HepG2 (cell line): ENCODE results near the gene CLCN2. TPM values are rescaled to one million over a fixed set of nuclear protein-coding genes. Genes with fewer than 3 reads are reported as not detected.

ENCODE experiments used
- ATAC-seq: fragments of 200-7000 bp; cut with Tn5 transposase; 3 replicates; pipeline ENCODE4 v1.9.1; 2020; ENCODE audit warnings: mild to moderate bottlenecking, moderate library complexity
- BruUV-seq: library from RNA; stranded (reverse); fragments of 400-500 nt; replicated peaks from 2 replicates; lab custom pipeline; 2021; lab: Mats Ljungman, UMichigan
- CTCF ChIA-PET: fragments of 300-600 bp; formaldehyde crosslinking; extraction: SDS; loops from one replicate; lab custom pipeline; 2021; ENCODE audit warnings: low total read pairs, inconsistent platforms, low intra/inter-chr PET ratio; lab: Yijun Ruan, JAX
- POLR2A ChIA-PET: fragments of 350-600 bp; sonication (Branson Sonifier 250); formaldehyde crosslinking; loops from one replicate; lab custom pipeline; 2020; ENCODE audit warnings: antibody characterized with exemption, inconsistent platforms; lab: Yijun Ruan, JAX
- DNase-seq: peaks from one replicate; pipeline ENCODE4 v3.0.0-alpha.2; 2015; ENCODE audit warnings: low spot score
- FAIRE-seq: peaks from 3 replicates; lab custom pipeline; 2011; peaks lifted over from hg19 to GRCh38; lab: Jason Lieb, UNC
- H2AFZ ChIP-seq: one replicate; pipeline ENCODE4 v1.6.1; 2011; ENCODE audit warnings: low read length, inconsistent platforms
- H3K27ac ChIP-seq: fragments of 300-600 bp; 3 replicates; pipeline ENCODE4 v1.8.0; 2011; ENCODE audit warnings: mixed run types, mild to moderate bottlenecking, mixed read lengths, low read length, inconsistent platforms; ENCODE audit not compliant: insufficient read depth; ENCODE audit errors: extremely low read length
- H3K27me3 ChIP-seq, 2 experiments: fragments of 200-600 bp in 1 of 2; 2 replicates in 1 of 2; 3 replicates in 1 of 2; pipeline versions ENCODE4 v1.6.0 to v1.8.0; 2011; ENCODE audit warnings: low read length in 2 of 2, mild to moderate bottlenecking in 2 of 2, moderate library complexity in 2 of 2, inconsistent platforms in 1 of 2; ENCODE audit not compliant: insufficient read depth in 2 of 2, control insufficient read depth in 1 of 2
- H3K36me3 ChIP-seq, 2 experiments: fragments of 200-600 bp in 1 of 2; replicated peaks in 1 of 2; 2 replicates in 1 of 2; 3 replicates in 1 of 2; pipeline versions ENCODE4 v1.5.1 to v1.8.0; 2011; ENCODE audit warnings: low read length in 2 of 2, inconsistent platforms in 1 of 2; ENCODE audit not compliant: insufficient read depth in 2 of 2, control insufficient read depth in 1 of 2
- H3K4me1 ChIP-seq: 2 replicates; pipeline ENCODE4 v1.5.1; 2012; ENCODE audit warnings: low read length, inconsistent platforms; ENCODE audit not compliant: insufficient read depth
- H3K4me2 ChIP-seq: 2 replicates; pipeline ENCODE4 v1.6.0; 2011; ENCODE audit warnings: low read depth, low read length, inconsistent platforms
- H3K4me3 ChIP-seq, 3 experiments: fragments of 200-600 bp in 1 of 3; sonication (generic), shearing (Covaris generic) in 1 of 3; replicated peaks in 1 of 3; 2 replicates each; pipeline ENCODE4 v1.5.1; 2011 to 2016; ENCODE audit warnings: low read length in 3 of 3, inconsistent platforms in 2 of 3, low read depth in 2 of 3, mild to moderate bottlenecking in 2 of 3, control low read depth in 1 of 3, mixed read lengths in 1 of 3; ENCODE audit not compliant: insufficient read depth in 1 of 3
- H3K79me2 ChIP-seq: one replicate; pipeline ENCODE4 v1.6.1; 2011; ENCODE audit warnings: low read length, inconsistent platforms; ENCODE audit not compliant: insufficient read depth
- H3K9ac ChIP-seq: 2 replicates; pipeline ENCODE4 v1.6.0; 2011; ENCODE audit warnings: mild to moderate bottlenecking, low read depth, low read length, inconsistent platforms; ENCODE audit not compliant: insufficient read depth
- H3K9me3 ChIP-seq: 2 replicates; pipeline ENCODE4 v1.5.1; 2012; ENCODE audit warnings: mild to moderate bottlenecking, low read length
- H4K20me1 ChIP-seq: 2 replicates; pipeline ENCODE4 v1.6.0; 2011; ENCODE audit warnings: inconsistent platforms, mild to moderate bottlenecking, low read length, moderate library complexity; ENCODE audit not compliant: insufficient read depth
- BRCA1 ChIP-seq: sonication (generic); formaldehyde crosslinking; IDR thresholded peaks from 2 replicates; pipeline ENCODE4 v1.4.0; 2020; ENCODE audit warnings: missing genetic modification reagents
- FOXA3 ChIP-seq: IDR thresholded peaks from 2 replicates; pipeline ENCODE4 v1.6.1; 2016; ENCODE audit warnings: missing genetic modification reagents, missing compliant biosample characterization
- IKZF1 ChIP-seq: fragments of 450-650 bp; IDR thresholded peaks from 2 replicates; pipeline ENCODE4 v1.7.1; 2016
- NR3C1 ChIP-seq: sonication (generic); formaldehyde crosslinking; IDR thresholded peaks from 2 replicates; pipeline ENCODE4 v1.4.0; 2020; ENCODE audit warnings: missing genetic modification reagents
- RBFOX2 ChIP-seq: fragments of 200-400 bp; formaldehyde crosslinking; IDR thresholded peaks from 2 replicates; pipeline ENCODE4 v1.6.1; 2017; ENCODE audit warnings: low read depth, mild to moderate bottlenecking, low read length
- TRIM24 ChIP-seq: sonication (generic); formaldehyde crosslinking; IDR thresholded peaks from 2 replicates; pipeline ENCODE4 v1.8.0; 2022; ENCODE audit warnings: mild to moderate bottlenecking, missing genetic modification reagents
- ZNF768 ChIP-seq: sonication (generic); formaldehyde crosslinking; IDR thresholded peaks from 2 replicates; pipeline ENCODE4 v1.4.0; 2020; ENCODE audit warnings: missing genetic modification reagents
- WGBS: methylation state at CpG from one replicate; pipeline ENCODE4 v1.1.6; 2017; ENCODE audit warnings: low lambda C conversion rate; 5-methylcytosine and 5-hydroxymethylcytosine counted together
- in situ Hi-C: cut with HindIII; loops from 2 replicates; pipeline ENCODE4 v1.10.0; 2017; ENCODE audit warnings: low pct_unique_long_range_greater_than_20kb; ENCODE audit not compliant: extremely low pct_ligation_motif_present
- intact Hi-C: fragments of 100-400 bp; cut with micrococcal nuclease; formaldehyde crosslinking; loops from one replicate; pipeline ENCODE4 v1.10.0; 2022; ENCODE audit not compliant: unreplicated experiment
- polyA plus RNA-seq, 8 experiments: library from polyadenylated mRNA; depleted of rRNA in 3 of 8; stranded (reverse) in 7 of 8; unstranded in 1 of 8; fragments of >200 nt; fragmentation: Illumina TruSeq in 4 of 8; extraction: Trizol in 4 of 8; gene quantifications; 2 replicates each; pipeline versions ENCODE4 v1.2.1 to v1.2.3, GENCODE V29; 2011 to 2016; ENCODE audit warnings: low read depth in 4 of 8, missing spikeins in 1 of 8, mixed read lengths in 1 of 8; ENCODE audit not compliant: insufficient read depth in 1 of 8
- total RNA-seq, 5 experiments: library from RNA; depleted of rRNA; stranded (reverse); fragments of >200 nt; fragmentation: Illumina TruSeq; extraction: Trizol; gene quantifications; 2 replicates each; pipeline ENCODE4 v1.2.3, GENCODE V29; 2016; ENCODE audit warnings: low read depth in 1 of 5

The CLCN2 gene
- total and polyA plus RNA-seq, 2 of the 13 experiments (the other 11 are each of a cell fraction or from before 2014, with no cell fraction given) = 11.4 to 13.5 TPM

- ATAC-seq (no peak), FAIRE-seq (no peak), DNase-seq (no peak)
- POLR2A ChIA-PET = no interaction called here
- Histone ChIP-seq H3K36me3 (peaks cover 12 to 35% of the 10 kb centered on the region in 2 experiments; a peak in 4 of 5 replicates), H3K9ac (no peak overlapping the region), H3K79me2 (no peaks in the 10 kb centered on the region), H3K4me3 (no peak overlapping the region), H3K9me3 (no peaks in the 10 kb centered on the region), H3K4me1 (no peaks in the 10 kb centered on the region), H3K27me3 (no peaks in the 10 kb centered on the region), H3K4me2 (no peak overlapping the region), H3K27ac (no peak overlapping the region), H2AFZ (no peak overlapping the region), H4K20me1 (no peaks in the 10 kb centered on the region)
- in situ Hi-C loops (no loop called here), intact Hi-C loops (no loop called here)
- no TSS peak for BruUV-seq
- WGBS = 100% methylated on average over 4 of the region's 12 CpGs
- no peak for TF ChIP-seq NR3C1 (CRISPR knock-in tag)
- no peak for TF ChIP-seq TRIM24 (CRISPR knock-in tag)
- CTCF ChIA-PET = no interaction called here
These were observed 25.8 kb upstream of the CLCN2 start for GRCh38 chr3:184387174-184387714.

GRCh38 chr3:184386047-184386806 is 24.8 kb upstream of the CLCN2 start:
- no TSS peak for BruUV-seq
- Histone ChIP-seq H3K27ac (no peak overlapping the region), H3K4me3 (no peak overlapping the region), H3K36me3 (peaks cover 12 to 35% of the 10 kb centered on the region in 2 experiments; a peak in 4 of 5 replicates), H3K27me3 (no peaks in the 10 kb centered on the region), H3K79me2 (no peaks in the 10 kb centered on the region), H2AFZ (no peak overlapping the region), H3K9ac (no peak overlapping the region), H4K20me1 (no peaks in the 10 kb centered on the region), H3K4me1 (no peaks in the 10 kb centered on the region), H3K4me2 (no peak overlapping the region), H3K9me3 (no peaks in the 10 kb centered on the region)
- TF ChIP-seq FOXA3 (CRISPR knock-in tag) = no peak
- no peak for TF ChIP-seq BRCA1
- TF ChIP-seq ZNF768 (CRISPR knock-in tag) = peak; percentile 79; the same call in 1 of the 2 replicates
- peak; percentile 44; the same call in 1 of the 2 replicates for TF ChIP-seq RBFOX2
- TF ChIP-seq IKZF1 = no peak
- in situ Hi-C loops (no loop called here), intact Hi-C loops (no loop called here)
- DNase-seq (no peak), ATAC-seq (no peak), FAIRE-seq (no peak)
- ChIA-PET CTCF (no interaction called here), POLR2A (no interaction called here)
- WGBS = 97% methylated on average over 5 of the region's 37 CpGs
